Stimulated activated naive CD4-positive, alpha-beta T cell treated with Interleukin-2 at 50 U/mL for 16 hours (primary cell): ENCODE measurements around the gene EXOC4.
"Not testable (repeated sequence)": the region's sequence is repeated elsewhere in the genome, so short reads cannot be mapped to it uniquely, and the experiment has no call there.

Experiments
- DNase-seq: peaks from one replicate; lab custom pipeline; 2025; lab: John Stamatoyannopoulos, UW

EXOC4 gene

GRCh38 chr7:133623721-133624120, 370.8 kb downstream of the EXOC4 start:
- no peak for DNase-seq

GRCh38 chr7:133625046-133625445, 372.2 kb downstream of the EXOC4 start:
- DNase-seq = no peak

DNA sequence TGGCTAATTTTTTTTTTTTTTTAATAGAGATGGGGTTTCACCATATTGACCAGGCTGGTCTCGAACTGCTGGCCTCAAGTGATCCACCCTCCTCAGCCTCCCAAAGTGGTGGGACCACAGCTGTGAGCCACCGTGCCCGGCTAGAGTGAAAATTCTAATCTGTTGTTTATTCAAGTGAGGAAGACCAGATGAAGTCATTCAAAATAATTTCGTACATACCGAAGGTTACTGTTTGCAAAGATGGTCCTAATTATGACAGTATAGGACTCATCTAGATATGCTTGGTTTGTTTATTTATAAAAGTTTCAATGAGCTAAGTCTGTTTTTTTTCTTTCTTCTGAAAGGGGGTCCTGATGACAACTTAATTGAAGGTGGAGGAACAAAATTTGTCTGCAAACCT, 376.8 kb downstream of the EXOC4 start:
- DNase-seq = no peak

DNA sequence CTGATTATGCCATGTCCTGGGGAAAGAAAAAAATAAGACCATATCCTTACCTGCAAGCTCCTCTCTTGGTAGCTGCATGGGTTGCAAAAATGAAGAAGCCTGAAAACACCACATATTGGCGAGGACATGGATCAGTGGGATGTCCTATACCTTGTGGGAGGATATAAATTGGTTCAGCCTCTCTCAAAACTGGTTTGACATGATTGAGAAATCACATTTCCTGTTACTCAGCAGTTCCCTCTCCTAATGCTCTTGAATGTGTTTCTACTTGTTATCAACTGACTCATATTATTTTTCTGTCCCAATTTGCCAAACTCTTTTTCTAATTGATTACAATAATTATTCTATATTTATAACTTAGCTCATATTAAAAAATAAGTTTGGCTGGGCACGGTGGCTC, 380.2 kb downstream of the EXOC4 start:
- DNase-seq = no peak

DNA sequence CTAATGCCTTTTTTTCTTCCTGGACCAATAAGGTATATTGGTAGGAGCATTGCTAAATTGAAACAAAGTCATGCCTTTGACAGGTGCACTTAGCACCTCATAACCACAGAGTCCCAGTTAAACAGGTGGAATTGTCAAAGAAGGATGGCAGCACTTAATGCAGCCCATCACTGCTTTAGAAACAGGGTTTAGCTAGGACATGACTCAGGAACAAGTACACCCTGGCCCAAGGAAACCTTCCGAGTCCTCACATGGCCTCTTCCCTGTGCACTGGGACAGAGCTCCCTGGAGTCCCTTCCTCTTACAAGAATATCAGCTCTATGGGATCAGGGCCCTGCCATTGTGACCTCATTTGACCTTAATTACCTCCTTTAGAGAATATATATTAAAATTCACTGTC, 382.7 kb downstream of the EXOC4 start:
- DNase-seq = no peak

DNA sequence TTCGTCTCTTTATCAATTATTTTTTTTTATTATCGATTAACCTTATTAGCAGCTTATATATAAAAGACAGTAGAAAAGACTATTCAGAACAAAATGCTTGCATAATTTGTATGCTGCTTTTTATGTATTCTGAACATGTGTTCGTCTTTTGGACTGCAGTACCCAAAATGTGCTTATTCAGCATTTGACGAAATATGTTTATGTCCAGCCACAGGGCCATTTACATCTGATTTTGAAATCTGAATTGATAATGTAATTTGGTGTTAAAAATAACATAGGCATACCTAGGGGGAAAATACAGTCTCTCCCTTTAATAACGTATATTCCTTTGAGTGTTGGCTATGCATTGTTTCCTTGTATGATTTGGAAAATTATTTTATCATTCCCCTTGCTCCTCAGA, 386.0 kb downstream of the EXOC4 start:
- DNase-seq = no peak

DNA sequence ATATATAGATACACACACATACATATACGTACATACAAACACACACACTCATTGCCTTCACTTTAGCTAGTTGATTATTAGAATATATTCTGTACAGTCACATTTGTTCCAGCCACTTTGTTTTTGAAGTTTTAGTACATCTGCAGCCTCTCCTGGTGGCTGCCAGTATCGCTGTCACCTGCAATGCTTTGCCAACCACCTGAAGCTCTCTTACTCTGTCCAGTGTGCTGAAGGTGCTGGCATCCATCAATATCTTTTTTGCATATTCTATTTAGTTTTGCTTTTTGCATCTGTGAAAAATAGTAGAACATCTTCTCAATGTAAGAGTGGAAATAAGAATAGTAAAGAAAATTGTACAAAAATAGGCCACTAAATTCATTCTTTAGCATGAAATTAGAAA, 388.6 kb downstream of the EXOC4 start:
- no peak for DNase-seq

DNA sequence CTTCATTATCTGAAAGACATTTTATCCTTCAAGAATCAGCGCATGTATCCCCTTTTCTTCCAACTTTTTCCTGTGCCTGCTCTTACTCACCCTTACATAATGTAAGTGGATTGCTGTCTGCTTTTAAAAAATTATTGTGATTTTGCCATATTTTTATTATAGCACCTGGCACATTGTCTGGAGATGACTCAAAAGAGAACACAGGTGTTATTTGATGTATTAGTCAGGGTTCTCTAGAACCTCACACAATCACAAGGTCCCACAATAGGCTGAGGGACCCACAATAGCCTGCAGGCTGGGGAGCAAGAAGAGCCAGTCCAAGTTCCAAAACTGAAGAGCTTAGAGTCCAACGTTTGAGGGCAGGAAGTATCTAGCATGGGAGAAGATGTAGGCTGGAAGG, 390.0 kb downstream of the EXOC4 start:
- DNase-seq = no peak

DNA sequence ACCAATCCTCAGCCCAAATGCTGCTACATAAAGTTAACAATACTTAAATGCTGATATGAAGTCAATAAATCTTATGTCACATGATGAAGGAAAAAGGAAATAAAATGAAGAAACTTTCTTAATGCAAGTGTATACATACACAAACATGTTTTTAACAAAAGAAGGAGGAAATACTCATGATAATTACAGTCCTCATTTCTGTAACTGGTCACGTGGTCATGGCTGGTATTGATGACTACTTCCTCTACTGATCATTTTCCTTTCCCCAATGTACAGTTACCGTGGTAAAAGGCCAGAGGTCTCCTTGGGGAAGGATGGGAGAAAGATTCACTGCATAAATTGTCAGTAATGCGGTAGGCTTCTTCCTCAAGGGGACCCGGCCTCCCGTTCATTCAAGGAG, 390.8 kb downstream of the EXOC4 start:
- DNase-seq = not testable (repeated sequence)

DNA sequence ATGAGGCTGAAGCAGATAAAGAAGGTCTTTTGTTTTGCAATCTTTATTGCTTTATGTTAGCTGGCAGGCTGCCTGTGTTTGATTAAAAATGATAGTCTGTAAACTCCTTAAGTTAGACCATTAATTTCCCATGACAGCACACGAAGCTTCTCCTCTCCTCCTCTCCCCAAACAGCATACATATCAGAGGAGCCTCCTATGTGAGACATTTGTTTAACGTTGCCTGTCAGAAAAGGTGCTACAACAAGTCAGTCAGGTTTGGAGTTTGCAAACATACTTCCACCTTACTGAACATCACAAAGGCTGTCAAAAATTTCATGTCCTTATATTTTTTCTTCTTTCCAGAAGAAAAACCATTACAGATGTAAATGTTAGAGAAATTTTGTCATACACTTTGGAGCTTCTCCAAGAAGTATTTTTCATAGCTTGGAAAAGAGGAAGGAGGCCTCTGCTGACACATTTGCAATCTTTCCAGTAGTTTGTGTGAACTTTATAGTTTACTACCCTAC, 393.1 kb downstream of the EXOC4 start:
- no peak for DNase-seq

DNA sequence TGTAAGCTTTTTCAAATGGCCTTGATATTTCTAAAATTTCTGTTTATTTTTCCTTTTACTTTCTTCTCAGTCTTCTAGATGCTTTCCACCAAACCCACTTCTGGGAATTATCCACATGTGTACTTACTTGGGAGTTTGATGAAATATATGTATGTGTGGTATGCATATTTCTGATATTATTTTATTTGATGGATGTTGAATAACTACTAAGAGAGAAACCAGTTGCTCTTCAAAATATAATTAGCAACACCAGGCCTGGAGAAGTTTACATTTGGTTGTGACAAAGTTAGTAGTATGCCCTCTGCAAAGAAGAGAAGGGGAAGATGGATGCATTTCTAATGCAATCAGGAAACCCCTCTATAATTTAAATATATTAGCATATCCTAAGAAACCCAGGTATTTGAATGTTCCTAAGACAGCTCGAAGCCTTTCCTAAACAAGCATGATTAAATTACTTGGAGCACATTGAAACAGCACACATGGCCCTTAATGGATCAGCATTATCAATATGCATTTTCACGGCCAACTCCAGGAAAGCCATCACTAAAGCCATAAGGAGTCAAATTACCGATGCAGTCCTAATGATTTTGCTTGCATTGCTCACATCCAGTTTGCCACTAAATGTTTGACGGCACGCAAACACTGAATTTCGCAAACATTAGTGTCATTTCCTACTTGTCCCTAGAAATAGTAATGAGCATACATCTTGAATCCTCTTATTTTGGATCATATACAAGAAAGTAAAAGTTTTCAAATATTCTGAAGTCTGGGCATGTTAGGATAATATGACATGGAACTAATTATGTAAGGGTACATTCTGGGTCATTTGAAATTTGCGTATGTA, 393.8 kb downstream of the EXOC4 start:
- DNase-seq = no peak

GRCh38 chr7:133649593-133649992, 396.7 kb downstream of the EXOC4 start:
- no peak for DNase-seq

DNA sequence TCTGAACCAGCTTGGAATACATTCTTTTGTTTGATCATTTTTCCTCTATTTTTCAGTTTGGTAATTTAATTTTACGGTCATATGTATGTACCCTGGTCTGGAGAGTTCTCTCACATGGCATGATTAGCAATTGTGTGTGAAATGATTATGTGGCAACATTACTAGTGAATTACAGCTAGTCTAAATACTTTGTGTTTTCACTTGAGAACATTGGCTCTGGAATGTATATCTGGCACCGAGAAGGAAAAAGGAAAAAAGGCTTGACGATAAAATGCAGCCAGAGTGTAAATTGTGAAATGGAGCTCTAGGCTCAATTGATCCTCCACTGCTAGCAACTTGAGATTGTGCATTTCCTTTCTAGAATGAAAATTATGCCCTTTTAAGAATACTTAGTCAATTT, 397.2 kb downstream of the EXOC4 start:
- DNase-seq = no peak

DNA sequence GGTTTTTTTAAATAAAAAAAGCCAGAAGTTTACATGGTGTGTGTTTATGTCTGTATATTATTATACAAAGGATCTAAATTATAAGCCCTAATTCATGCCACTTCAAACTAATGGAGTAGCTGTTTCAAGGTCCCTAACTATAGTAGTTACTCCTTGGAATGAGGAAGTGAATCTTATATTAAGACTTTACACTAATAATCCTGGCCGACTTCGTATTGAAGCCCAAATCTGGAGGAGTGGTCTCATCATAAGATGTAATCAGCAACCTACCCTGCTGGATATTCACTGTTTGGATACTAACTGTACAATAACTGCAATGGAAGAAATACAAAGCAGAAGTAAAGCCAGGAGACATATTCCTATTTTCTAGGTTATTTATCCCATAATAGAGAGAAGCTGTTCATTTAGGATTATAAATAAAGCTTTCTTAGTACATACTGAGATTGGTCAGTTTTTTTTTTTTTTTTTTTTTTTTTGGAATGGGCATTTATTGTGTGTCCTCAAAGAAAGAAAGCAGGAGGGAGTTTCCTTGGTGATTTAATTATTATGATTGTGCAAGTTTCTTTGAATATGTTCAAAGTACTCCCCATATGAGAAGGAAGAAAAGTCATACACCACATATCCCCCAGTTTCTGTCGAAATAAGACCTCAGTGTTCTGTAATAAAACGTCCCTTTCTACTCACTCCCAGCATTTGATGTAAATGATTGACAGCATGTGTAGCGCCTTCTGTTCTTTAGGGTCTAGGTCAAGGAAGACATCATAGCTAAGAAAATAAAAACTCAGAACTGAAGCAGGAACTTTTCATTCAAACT, 397.8 kb downstream of the EXOC4 start:
- DNase-seq = no peak

GRCh38 chr7:133652547-133652946, 399.7 kb downstream of the EXOC4 start:
- no peak for DNase-seq

DNA sequence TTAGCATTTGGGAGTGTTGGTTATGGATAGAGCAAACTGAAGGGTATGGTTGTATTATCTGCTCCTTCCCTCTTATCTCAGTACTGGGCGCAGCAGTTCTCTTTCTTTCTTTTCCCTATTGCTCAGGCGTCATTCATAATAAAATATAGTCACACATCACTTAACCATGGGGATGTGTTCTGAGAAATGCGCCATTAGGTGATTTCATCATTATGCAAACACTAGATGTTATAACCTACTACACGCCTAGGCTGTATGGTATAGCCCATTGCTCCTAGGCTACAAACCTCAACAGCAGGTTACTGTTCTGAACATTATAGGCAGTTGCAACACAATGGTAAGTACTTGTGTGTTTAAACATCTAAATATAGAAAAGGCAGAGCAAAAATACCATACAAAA, 401.7 kb downstream of the EXOC4 start:
- DNase-seq = no peak

DNA sequence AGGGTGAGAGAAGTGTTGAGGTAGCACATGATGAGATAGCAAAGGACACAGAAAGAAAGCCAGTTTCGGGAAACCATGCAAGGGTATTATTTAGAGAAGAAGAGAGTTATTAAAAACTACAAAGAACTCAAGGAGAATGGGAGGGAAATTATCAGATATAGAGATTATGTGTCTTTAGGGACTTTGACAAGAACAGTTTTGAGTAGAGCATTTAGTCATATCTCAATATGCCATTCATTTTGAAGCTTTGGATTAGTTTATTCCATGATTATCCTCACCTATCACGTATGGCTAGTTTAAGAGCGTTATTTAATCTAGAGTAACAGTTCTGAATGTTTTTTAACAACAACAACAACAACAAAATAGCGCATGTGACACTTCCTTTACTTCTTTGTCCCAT, 409.4 kb downstream of the EXOC4 start:
- DNase-seq = no peak

DNA sequence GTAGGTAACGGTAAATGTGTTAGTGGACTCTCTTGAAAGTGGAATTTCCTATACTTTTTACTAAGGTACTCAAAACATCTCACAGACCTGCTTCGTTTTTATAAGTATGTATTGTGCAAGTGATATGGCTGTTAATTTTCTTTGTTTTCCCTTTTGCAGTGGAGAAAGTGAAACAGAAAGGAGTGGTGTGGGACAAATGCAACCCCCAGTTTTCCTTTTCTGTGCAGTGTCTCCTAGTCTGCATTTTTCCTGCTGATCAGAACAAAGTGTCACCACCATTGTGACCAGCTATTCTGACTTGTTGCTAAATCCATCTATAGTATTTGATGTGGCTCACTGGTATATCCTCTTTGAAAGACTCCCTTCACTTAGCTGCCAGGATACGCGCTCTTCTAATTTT, 410.0 kb downstream of the EXOC4 start:
- DNase-seq = no peak

GRCh38 chr7:133664528-133664927, 411.6 kb downstream of the EXOC4 start:
- DNase-seq = no peak

DNA sequence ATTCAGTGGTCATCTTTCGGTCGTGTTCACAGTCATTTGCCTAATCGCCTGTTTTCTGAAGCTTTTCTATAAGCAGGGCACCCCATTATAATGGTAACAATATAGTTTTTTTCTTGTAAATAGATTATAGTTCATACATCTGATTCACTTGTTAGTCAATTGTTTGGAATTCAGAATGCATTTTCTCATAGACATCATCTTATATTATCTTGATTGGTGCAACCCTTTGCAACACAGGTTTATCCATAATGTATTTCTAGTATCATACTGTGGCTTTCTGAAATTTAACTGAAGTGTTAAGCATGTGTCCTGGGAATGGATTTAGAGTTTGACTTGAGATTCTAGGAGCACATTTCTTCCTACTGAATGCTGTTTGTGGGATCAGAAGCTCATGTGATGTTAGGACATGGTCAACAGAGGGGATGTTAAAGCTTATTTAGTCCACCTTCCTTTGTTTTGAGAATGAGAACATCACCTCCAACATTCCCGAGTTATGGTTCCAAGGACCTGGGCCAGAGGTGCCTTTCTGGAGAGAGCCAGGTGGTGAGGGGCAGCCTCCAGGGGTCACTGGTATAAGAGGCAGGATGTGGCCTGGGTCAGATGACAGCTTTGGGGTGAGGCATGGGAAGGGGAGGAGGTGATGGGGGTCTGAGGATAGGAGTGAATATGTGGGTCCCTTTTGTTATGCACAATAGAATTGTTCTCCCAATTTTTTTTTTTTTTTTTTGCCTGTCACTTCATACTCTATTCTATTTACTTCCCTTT, 415.6 kb downstream of the EXOC4 start:
- DNase-seq = no peak

DNA sequence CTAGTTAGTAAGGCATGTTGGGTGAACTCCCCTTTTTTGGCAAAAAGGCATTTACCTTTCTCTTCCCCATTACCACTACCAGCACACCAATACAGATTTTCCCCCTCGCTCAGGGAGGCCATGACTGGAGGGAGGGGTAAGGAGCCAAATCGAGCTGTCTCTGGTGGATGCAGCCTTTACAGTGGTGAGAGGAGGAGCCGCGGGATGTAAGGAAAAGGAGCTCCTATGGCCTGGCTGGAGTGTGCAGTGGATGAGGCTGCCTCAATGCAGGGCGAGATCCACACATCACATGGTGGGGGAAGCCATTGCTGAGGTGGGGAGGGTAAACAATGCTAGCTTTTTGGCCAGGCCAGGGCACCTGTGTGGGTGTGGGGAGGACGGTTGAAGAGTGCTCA, 416.2 kb downstream of the EXOC4 start:
- no peak for DNase-seq

DNA sequence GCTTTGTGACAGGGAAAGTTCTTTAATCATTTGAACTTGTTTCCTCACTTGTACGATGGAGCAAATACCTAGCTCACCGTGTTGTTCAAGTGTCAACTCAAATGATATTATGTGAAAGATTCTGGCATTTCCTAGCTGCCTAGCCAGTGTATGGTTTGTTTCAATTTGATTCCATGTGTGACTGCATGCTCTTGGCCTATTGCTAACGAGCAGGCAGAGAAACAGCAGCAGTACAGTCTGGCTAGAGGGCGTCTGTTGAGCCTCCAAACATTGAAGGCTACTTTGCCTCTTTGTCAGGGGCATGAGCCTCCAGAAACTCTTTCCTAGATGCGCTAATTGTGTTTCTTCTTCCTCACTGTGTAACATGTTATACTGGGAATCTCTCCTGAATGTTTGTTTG, 417.4 kb downstream of the EXOC4 start:
- DNase-seq = no peak
